Measurements from ENCODE around the gene FOXL2.
A peak's percentile ranks its signal among the peaks of the same experiment; 100 is the strongest.
"Not testable (repeated sequence)": the region's sequence is repeated elsewhere in the genome, so short reads cannot be mapped to it uniquely, and the experiment has no call there.

FOXL2 gene

GRCh38 chr3:138923531-138923994 lies 23.4 kb downstream of the FOXL2 start:
- DNase-seq = peak; percentile 49

- not testable (repeated sequence) for DNase-seq
These were observed 24.5 kb downstream of the FOXL2 start for GRCh38 chr3:138922400-138922799.

- DNase-seq = no peak
These were observed 25.3 kb downstream of the FOXL2 start for GRCh38 chr3:138921316-138922292.

GRCh38 chr3:138919325-138919724 lies 27.6 kb downstream of the FOXL2 start:
- no peak for DNase-seq

- DNase-seq = no peak
These were observed 30.1 kb downstream of the FOXL2 start for GRCh38 chr3:138916824-138917223.

- peak; percentile 62 for DNase-seq
These were observed 31.1 kb downstream of the FOXL2 start for GRCh38 chr3:138915503-138916498.

GRCh38 chr3:138914870-138915502 lies 32.0 kb downstream of the FOXL2 start:
- DNase-seq = no peak

- DNase-seq = no peak
These were observed 33.2 kb downstream of the FOXL2 start for GRCh38 chr3:138913766-138914165.

GRCh38 chr3:138912237-138912636 lies 34.7 kb downstream of the FOXL2 start:
- DNase-seq = no peak

GRCh38 chr3:138911621-138912020 lies 35.3 kb downstream of the FOXL2 start:
- no peak for DNase-seq

GRCh38 chr3:138909904-138910303 lies 37.0 kb downstream of the FOXL2 start:
- DNase-seq = no peak

GRCh38 chr3:138908846-138909245 lies 38.1 kb downstream of the FOXL2 start:
- no peak for DNase-seq

- DNase-seq = no peak
These were observed 39.4 kb downstream of the FOXL2 start for GRCh38 chr3:138907539-138907938.

- DNase-seq = no peak
These were observed 44.8 kb downstream of the FOXL2 start for GRCh38 chr3:138902171-138902570.

GRCh38 chr3:138901567-138901966 lies 45.4 kb downstream of the FOXL2 start:
- no peak for DNase-seq

GRCh38 chr3:138899351-138899991 lies 47.5 kb downstream of the FOXL2 start:
- no peak for DNase-seq

GRCh38 chr3:138898708-138899107 lies 48.2 kb downstream of the FOXL2 start:
- no peak for DNase-seq

GRCh38 chr3:138898301-138898700 lies 48.6 kb downstream of the FOXL2 start:
- no peak for DNase-seq
